NT2/D1 (cell line): ENCODE measurements around the gene GUCY1A2.

ENCODE experiments used
- YY1 ChIP-seq: IDR thresholded peaks from 2 replicates; pipeline ENCODE4 v1.6.1; 2011; ENCODE audit not compliant: insufficient read length, insufficient read depth
- ZNF274 ChIP-seq: IDR thresholded peaks from 2 replicates; pipeline ENCODE4 v1.6.1; 2011; ENCODE audit warnings: mild to moderate bottlenecking, low read depth, low read length

DNA sequence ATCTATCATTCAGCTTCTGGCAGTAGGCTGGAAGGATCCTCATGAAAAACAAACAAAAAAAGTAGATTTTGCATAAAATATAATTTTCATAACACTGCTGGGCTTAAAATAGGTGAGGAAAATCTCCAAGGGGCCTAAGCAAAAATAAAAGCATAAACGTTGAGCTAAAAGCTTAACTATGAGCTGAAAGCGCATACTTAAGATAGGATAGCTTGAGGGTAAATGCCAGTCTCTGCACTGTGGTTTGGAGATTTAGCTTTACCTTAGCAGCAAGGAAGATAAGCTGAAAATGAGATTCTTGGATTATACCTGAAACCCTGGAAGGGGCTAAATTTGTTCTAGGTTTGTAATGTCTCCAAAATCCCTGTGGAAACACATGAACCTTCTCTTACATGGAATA is 183.7 kb downstream of the GUCY1A2 start:
- no peak for TF ChIP-seq ZNF274
- no peak for TF ChIP-seq YY1
